Lower leg skin (tissue), 3 donors: ENCODE data around the gene CTNNA2.

Experiments
- POLR2A ChIP-seq, 2 donors: fragments of 450-650 bp; IDR thresholded peaks; one replicate each; pipeline ENCODE4 v1.6.1; 2016 to 2017; ENCODE audit warnings: antibody characterized with exemption in 2 of 2, mild to moderate bottlenecking in 1 of 2, moderate library complexity in 1 of 2
- TF ChIP-seq, protein P1 (sequence below), 3 donors: fragments of 450-650 bp; IDR thresholded peaks; one replicate each; pipeline ENCODE4 v1.5.1; 2016; ENCODE audit warnings: antibody characterized with exemption in 3 of 3, mild to moderate bottlenecking in 3 of 3, moderate library complexity in 2 of 3

DNA sequence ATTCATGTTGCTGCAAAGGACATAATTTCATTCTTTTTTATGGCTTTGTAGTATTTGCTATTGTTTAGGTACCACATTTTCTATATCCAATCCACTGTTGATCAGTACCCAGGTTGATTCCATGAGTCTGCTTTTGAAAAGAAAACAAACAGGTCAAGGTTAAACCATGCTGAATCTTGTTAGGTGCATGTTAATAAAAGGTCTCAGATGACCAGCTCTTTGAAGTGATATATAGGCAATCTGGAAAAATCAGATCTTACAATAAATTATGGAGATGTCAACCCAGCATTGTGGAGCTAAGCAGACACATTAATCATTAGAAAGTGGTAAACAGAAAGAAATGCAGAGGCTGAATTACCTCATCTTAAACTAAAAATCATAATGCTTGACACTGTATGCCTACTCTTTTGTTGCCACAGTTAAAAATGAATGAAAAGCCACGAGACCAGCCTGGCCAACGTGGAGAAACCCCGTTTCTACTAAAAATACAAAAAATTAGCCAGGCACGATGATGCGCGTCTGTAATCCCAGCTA lies 246.0 kb downstream of the CTNNA2 start:
- TF ChIP-seq POLR2A (IDR thresholded peaks at IDR 0.05), result no peak
- TF ChIP-seq, protein P1, sequence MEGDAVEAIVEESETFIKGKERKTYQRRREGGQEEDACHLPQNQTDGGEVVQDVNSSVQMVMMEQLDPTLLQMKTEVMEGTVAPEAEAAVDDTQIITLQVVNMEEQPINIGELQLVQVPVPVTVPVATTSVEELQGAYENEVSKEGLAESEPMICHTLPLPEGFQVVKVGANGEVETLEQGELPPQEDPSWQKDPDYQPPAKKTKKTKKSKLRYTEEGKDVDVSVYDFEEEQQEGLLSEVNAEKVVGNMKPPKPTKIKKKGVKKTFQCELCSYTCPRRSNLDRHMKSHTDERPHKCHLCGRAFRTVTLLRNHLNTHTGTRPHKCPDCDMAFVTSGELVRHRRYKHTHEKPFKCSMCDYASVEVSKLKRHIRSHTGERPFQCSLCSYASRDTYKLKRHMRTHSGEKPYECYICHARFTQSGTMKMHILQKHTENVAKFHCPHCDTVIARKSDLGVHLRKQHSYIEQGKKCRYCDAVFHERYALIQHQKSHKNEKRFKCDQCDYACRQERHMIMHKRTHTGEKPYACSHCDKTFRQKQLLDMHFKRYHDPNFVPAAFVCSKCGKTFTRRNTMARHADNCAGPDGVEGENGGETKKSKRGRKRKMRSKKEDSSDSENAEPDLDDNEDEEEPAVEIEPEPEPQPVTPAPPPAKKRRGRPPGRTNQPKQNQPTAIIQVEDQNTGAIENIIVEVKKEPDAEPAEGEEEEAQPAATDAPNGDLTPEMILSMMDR (IDR thresholded peaks at IDR 0.05), result no peak
